Right renal pelvis (tissue), 4 donors: ENCODE data around the gene ZFP90. TPM values are rescaled to one million over a fixed set of nuclear protein-coding genes. Genes with fewer than 3 reads are reported as not detected.
"Not testable (repeated sequence)": the region's sequence is repeated elsewhere in the genome, so short reads cannot be mapped to it uniquely, and the experiment has no call there.

Experiments used
- DNase-seq, 4 donors: peaks; one replicate each; pipeline ENCODE4 v3.0.0-alpha.2; 2013; ENCODE audit warnings: low read depth in 4 of 4, low spot score in 3 of 4, missing footprints in 1 of 4
- polyA plus RNA-seq, 4 donors: library from polyadenylated mRNA; unstranded; fragments of 120-200 nt; gene quantifications; one replicate each; pipeline ENCODE4 v1.2.1, GENCODE V29; 2013; ENCODE audit not compliant: insufficient read length in 4 of 4

Gene ZFP90
- polyA plus RNA-seq, 4 donors: 37.5 to 40.1 (median 39.0) TPM

GRCh38 chr16:68514511-68514910 lies 24.6 kb upstream of the ZFP90 start:
- no peak for DNase-seq

DNA sequence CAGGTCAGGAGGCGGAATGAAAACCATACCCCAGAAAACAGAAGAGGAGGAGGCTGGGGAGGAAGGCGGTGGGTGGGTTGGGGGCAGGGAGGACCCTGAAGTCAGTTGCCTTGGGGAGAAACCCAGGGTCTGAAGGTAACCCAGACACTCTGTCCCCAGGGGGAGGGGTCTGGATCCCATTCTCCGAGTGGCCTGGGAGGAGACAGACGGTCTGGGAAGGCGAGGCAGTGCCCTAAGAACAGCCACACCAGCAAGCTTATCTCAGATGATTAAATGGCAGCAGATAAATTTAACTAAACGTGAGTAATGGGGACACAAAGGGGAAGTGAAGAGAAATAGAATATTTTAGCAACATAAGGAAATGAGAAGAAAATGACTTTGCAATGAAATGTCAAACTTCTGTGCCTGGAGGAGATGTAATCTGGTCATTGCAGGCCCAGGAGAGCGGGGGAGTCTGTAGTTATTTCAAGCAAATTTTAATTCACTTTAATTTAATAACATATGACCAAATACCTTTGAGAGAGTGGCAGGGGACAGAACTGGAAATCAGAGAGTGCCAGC lies 21.4 kb upstream of the ZFP90 start:
- no peak for DNase-seq

DNA sequence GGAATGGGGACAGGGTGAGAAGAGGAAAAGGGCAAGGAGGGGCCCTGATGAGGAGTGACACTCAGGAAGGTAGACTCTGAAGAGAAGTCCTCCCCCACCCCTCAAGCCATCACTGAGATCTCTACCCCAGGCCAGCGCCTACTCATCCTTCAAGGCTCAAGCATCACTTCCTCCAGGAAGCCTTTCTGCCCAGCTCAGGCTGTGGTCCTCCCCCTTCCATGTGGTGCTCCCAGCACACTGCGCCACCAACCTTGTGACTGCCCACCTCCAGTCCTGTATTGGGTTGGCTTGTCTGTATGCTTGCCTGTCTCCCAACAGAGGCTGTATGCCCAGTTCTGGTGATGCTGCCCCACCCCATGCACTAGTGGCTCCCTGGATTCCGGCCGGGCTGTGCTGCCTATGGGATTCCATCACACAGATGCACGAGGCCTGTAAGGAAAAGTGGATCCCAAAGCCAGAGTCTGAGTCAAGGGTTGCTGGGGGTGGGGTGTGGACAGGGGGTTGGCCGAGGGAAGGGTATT lies 19.8 kb upstream of the ZFP90 start:
- no peak for DNase-seq

DNA sequence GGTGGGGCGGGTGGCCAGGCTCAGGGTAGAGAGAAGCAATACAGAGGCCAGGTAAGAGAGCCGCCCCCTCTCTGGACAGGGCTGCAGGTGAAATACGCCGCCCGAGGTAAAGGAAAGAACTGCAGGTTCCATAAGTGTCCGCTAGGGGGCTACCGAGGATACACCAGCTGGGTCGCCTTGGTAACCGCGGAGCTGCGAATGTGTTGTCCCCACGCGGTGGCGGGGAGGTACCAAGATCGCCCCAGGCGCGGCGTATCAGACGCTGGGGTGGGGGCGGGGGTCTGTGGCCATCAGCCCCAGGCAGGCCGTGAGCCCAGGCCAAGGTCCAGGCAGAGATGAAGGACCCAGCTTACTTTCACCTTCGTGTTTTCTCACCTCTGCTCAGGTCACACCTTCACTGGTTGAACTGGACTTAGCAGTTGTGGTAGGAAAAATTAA lies 18.4 kb upstream of the ZFP90 start:
- DNase-seq: peak; percentile 73 to 84 (median 82)

DNA sequence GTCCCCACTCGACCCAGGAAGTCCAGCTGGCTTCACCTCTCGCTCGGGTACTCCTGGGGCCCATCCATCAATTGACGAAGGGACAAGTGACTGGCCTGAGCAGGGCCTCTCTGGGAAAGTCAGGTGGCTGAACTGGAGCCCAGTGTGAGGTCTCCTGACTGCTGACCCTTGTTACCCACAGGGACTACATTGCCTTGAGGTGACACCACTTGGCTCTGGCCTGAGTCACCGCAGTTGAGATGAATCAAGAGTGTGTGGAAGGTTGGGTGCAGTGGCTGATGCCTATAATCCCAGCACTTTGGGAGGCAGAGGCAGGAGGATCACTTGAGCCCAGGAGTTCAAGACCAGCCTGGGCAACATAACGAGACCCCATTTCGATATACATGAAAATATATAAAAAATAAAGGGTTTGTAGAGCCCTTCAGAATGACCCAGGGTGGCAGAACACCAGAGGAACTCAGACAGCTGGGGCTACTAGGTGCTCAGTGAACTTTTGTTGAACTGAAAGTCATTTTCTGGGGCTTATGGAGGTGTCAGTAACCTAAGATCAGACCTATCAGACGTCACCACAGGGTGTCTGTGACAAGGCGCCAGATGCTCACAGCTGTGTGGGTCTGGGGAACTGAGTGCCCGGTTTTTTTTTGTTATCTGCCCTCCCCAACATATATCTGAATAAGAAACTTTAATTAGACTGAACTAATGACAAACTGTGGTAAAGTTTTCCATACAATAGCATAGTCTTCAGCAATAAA lies 14.8 kb upstream of the ZFP90 start:
- no peak for DNase-seq

DNA sequence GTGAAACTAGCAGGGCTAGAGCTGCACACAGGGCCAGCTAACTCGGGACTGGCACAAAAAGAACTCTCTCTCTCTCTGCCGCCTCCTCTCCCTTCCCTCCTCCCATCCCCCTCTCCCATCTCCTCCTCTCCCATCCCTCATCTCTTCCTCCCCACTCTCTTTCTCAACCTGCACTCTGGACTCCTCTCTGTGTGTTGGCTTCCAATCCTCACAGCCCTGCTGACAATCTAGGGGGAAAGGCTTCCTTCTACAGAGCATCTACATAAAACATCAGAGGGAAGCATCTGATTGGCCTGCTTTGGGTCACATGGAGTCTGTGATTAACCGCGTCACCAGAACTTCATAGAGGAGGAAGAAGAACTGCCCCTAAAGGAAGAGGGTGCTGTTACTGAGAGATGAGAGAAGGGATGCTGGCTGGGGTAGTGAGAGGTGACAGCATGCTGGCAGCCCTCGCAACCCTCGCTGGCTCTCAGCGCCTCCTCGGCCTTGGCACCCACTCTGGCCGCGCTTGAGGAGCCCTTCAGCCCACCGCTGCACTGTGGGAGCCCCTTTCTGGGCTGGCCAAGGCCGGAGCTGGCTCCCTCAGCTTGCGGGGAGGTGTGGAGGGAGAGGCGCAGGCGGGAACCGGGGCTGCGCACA lies 12.8 kb upstream of the ZFP90 start:
- DNase-seq: no peak

GRCh38 chr16:68526782-68527145 lies 12.3 kb upstream of the ZFP90 start:
- no peak for DNase-seq

GRCh38 chr16:68528233-68528632 lies 10.9 kb upstream of the ZFP90 start:
- no peak for DNase-seq

GRCh38 chr16:68528686-68529379 lies 10.3 kb upstream of the ZFP90 start:
- DNase-seq: peak; percentile 72 to 81 (median 76)

DNA sequence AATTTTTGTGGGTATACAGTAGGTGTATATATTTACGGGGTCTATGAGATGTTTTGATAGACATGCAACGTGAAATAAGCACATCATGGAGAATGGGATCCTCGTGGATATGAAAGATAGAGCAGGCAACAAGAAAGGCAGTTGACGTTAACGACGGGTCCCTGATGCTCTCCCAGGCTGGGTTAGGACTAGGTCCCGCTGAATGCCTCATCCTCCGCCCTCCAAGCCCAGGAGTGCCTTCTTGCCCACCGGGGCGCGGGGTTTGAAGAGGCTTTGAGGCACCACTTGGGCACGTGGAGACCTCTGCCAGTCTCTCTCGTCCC lies 9.5 kb upstream of the ZFP90 start:
- no peak for DNase-seq

- peak in 3 of 4 donors; percentile 68 to 74 (median 70) for DNase-seq
Measured at GRCh38 chr16:68529931-68530701, 9.0 kb upstream of the ZFP90 start.

DNA sequence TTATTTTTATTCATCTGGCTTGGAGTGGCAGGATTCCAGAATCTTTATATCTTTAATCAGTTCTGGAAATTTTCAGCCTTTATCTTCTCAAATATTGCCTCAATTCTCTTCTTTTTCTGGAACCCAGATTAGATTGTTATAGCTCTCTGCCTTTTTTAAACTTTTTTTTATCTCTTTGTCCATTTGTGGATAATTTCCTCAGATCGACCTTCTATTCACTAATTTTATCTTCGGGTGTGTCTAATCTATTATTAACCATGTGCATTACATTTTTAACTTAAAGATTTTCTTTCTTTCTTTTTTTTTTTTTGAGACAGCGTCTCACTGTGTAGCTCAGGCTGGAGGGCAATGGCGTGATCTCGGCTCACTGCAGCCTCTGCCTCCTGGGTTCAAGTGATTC lies 5.2 kb upstream of the ZFP90 start:
- DNase-seq: no peak

- DNase-seq: no peak
Measured at GRCh38 chr16:68535331-68535730, 3.8 kb upstream of the ZFP90 start.

DNA sequence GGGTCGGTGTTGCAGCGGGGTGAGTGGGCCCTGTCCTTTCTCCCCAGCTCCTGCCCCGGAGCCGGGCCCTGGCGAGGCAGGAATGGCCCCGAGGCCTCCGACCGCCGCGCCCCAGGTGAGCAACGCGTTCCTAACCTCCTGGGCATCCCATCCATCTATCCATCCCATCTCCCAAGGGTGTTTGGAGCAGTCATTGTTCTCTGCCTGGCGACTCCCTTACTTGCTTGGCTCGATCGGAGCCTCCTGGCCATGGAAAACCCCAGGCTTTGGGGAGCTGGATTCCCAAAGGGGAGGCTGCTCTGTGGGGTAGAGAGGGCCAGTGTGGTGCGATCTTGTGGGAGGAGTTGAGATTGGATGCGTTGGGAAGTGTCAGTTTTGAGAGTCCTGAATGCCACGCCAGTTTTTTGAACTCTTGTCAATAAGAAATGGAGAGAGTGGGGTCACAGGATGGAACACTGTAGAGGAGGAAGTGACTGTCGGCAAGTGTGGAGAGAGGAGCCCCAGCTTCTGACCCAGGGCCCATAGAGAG lies 684 bp downstream of the ZFP90 start:
- no peak for DNase-seq

DNA sequence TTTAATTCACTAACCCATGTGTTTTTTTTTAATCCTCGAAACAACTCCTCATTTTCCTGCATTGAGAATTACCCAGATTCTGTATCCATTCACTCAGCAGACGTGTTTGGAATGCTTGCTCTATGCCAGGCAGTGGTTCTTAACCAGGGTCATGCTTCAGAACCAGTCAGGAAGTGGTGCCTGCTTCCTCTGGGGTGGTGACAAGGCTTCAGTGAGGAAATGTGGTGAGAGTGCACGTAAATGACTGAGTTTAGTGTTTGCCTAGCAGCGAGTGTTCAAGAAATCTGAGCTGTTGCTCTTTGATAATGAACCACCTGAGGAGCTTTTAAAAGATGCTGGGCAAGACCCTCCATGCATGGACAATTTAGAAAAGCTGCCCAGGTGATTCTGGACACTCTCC lies 9.9 kb downstream of the ZFP90 start:
- DNase-seq: no peak

- no peak for DNase-seq
Measured at GRCh38 chr16:68553186-68553585, 14.1 kb downstream of the ZFP90 start.

DNA sequence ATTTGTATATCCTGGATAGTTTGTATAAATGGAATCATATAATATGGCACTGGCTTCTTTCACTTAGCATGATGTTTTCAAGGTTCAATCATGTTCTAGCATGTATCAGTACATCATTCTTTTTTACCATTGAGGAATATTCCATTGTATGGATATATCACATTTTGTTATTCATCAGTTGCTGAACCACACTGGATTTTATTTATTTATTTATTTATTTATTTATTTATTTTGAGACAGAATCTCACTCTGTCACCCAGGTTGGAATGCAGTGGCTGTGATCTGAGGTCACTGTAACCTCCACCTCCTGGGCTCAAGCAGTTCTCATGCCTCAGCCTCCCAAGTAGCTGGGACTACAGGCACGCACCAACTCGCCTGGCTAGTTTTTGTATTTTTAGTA lies 21.2 kb downstream of the ZFP90 start:
- DNase-seq: not testable (repeated sequence)

DNA sequence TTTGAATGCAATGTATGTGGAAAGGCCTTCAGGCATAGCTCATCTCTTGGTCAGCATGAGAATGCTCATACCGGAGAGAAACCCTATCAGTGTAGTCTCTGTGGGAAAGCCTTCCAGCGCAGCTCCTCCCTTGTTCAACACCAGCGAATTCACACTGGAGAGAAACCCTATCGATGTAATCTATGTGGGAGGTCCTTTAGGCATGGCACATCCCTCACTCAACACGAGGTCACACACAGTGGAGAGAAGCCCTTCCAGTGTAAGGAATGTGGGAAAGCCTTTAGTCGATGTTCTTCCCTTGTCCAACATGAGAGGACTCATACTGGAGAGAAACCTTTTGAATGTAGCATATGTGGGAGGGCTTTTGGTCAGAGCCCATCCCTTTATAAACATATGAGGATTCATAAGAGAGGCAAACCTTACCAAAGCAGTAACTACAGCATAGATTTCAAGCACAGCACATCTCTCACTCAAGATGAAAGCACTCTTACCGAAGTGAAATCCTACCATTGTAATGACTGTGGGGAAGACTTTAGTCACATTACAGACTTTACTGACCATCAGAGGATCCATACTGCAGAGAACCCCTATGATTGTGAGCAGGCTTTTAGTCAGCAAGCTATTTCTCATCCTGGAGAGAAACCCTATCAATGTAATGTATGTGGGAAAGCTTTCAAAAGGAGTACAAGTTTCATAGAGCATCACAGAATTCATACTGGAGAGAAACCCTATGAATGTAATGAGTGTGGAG lies 24.7 kb downstream of the ZFP90 start:
- no peak for DNase-seq

DNA sequence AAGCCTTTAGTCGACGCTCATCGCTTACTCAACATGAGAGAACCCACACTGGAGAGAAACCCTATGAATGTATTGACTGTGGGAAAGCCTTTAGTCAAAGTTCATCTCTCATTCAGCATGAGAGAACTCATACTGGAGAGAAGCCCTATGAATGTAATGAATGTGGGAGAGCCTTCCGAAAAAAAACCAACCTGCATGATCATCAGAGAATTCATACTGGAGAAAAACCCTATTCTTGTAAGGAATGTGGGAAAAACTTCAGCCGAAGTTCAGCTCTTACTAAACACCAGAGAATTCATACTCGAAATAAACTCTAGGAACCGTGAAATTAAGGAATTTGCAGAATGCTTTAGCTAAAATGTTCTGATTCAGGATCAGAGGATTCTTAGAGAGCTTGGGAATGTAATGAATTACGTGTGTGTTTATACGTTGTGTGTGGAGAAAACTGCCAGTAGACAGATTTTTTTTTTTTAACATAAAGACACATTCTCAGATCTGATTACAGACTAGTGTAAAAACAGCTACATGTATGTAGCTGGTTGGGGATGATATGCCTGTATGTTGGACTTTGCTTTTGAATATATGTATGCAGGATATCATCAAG lies 25.4 kb downstream of the ZFP90 start:
- DNase-seq: no peak
